Hepatocyte (in vitro differentiated cells): Measurements from ENCODE around the gene EHBP1.

Experiments
- CTCF ChIP-seq: fragments of 200-600 bp; sonication (generic); IDR thresholded peaks from 2 replicates; pipeline ENCODE4 v1.5.1; 2016; ENCODE audit warnings: antibody characterized with exemption, mild to moderate bottlenecking; ENCODE audit not compliant: poor library complexity
- EZH2 ChIP-seq: fragments of 200-600 bp; sonication (generic); IDR thresholded peaks from 2 replicates; pipeline ENCODE4 v1.6.1; 2016; ENCODE audit warnings: antibody characterized with exemption, mild to moderate bottlenecking, borderline replicate concordance

GRCh38 chr2:62852254-62852653 lies 146.7 kb downstream of the EHBP1 start:
- TF ChIP-seq CTCF: no peak
- TF ChIP-seq EZH2: no peak
